ENCODE measurements around the gene PARD3B. TPM values are rescaled to one million over a fixed set of nuclear protein-coding genes. Genes with fewer than 3 reads are reported as not detected.

The PARD3B gene
- total and polyA plus RNA-seq, 2 of the 8 experiments (the other 6 are each of a cell fraction or from before 2014, with no cell fraction given), result 1.2 to 5.7 TPM

DNA sequence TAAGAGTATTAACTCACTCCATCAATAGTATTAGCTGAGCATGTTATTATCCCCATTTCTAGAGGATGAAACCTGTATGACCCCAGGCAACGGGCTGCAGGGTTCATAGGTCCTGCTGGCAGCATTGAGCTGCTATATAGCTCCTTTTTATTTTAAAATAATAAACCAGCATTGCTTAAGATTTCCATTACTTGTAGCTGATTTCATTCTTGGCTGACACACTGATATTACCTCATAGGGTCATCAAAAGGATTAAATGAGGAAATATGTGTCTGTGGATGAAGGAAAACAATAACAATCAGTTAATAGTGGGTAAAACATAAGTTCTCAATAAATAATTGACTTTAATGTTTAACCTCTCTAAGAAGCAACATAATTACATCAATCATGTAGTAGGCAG, 1088.7 kb downstream of the PARD3B start (continued):
- TF ChIP-seq CHD7 (IDR thresholded peaks at IDR 0.05; ENCODE audit: insufficient replicate concordance, low read length) (no peak), POU5F1 (IDR thresholded peaks at IDR 0.05; ENCODE audit: low read depth, low read length) (no peak), JUN (IDR thresholded peaks at IDR 0.05; ENCODE audit: low read depth, low read length) (no peak), RBBP5 (IDR thresholded peaks at IDR 0.05; ENCODE audit: borderline replicate concordance, low read depth, low read length) (no peak), ZNF274 (IDR thresholded peaks at IDR 0.05; ENCODE audit: borderline replicate concordance, extremely low read depth, low read length) (no peak), TEAD4 (IDR thresholded peaks at IDR 0.05; ENCODE audit: low read depth, low read length) (no peak), RXRA (IDR thresholded peaks at IDR 0.05; ENCODE audit: insufficient read depth, low read depth, low read length) (no peak), TCF12 (IDR thresholded peaks at IDR 0.05; ENCODE audit: low read depth, low read length) (no peak), MAFK (IDR thresholded peaks at IDR 0.05; ENCODE audit: low read depth, low read length) (no peak), SIX5 (IDR thresholded peaks at IDR 0.05; ENCODE audit: low read depth, low read length) (no peak), RFX5 (IDR thresholded peaks at IDR 0.05; ENCODE audit: borderline replicate concordance, low read depth, low read length) (no peak)
- TF ChIP-seq, protein P1, sequence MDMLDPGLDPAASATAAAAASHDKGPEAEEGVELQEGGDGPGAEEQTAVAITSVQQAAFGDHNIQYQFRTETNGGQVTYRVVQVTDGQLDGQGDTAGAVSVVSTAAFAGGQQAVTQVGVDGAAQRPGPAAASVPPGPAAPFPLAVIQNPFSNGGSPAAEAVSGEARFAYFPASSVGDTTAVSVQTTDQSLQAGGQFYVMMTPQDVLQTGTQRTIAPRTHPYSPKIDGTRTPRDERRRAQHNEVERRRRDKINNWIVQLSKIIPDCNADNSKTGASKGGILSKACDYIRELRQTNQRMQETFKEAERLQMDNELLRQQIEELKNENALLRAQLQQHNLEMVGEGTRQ (IDR thresholded peaks at IDR 0.05; ENCODE audit: low read length), result no peak

Measured in H1 (cell line).